ENCODE measurements around the gene ATAD3B.

DNA sequence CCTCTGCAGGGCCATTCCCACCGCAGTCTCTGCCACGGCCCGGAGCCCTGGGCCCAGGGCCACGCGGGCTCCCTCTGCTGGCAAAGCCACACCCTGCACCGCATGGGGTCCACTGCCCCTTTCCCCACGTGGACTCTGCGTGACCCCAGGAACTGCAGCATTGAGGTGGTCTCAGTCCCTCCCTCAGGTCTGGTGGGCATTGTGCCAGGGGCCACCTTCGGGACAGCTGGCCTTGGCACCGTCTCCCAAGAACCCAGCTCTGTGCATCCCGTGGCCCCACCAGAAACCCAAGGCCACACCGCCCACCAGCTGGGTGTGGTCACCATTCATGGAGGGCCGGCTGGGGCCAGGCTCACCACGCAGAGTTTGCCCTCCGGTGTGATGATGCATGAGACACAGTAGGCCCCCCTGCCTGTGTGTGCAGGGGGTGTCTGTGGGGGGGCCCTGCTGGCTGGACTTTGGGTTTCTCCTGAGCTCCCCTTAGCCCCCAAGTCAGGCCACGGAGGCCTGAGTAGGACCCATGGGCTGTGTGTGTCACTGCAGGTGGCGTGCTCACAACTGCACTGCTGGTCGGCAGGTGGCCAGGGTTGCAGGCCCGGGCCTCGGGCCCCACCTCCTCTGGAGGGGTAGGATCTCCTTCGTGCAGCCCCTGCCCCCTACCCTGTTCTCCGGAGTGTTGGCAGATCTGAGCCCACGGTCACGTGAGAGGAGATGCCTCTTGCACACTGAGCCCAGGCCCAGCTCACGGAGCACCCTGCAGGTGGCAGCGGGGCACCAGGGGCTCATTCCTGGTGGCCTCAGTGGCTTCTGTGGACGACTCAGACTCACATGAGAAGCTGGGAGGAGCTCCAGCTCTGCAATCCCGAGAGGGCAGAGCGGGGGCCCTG, 30.3 kb upstream of the ATAD3B start:
- TF ChIP-seq, protein P1, sequence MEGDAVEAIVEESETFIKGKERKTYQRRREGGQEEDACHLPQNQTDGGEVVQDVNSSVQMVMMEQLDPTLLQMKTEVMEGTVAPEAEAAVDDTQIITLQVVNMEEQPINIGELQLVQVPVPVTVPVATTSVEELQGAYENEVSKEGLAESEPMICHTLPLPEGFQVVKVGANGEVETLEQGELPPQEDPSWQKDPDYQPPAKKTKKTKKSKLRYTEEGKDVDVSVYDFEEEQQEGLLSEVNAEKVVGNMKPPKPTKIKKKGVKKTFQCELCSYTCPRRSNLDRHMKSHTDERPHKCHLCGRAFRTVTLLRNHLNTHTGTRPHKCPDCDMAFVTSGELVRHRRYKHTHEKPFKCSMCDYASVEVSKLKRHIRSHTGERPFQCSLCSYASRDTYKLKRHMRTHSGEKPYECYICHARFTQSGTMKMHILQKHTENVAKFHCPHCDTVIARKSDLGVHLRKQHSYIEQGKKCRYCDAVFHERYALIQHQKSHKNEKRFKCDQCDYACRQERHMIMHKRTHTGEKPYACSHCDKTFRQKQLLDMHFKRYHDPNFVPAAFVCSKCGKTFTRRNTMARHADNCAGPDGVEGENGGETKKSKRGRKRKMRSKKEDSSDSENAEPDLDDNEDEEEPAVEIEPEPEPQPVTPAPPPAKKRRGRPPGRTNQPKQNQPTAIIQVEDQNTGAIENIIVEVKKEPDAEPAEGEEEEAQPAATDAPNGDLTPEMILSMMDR (IDR thresholded peaks at IDR 0.05; ENCODE audit: low read depth, low read length): peak; percentile 75
- TF ChIP-seq POLR2A (IDR thresholded peaks at IDR 0.05; ENCODE audit: extremely low read depth, insufficient read length): no peak
- TF ChIP-seq, protein P2, sequence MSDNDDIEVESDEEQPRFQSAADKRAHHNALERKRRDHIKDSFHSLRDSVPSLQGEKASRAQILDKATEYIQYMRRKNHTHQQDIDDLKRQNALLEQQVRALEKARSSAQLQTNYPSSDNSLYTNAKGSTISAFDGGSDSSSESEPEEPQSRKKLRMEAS (IDR thresholded peaks at IDR 0.05; ENCODE audit: low read depth, low read length): peak; percentile 89

Data from NB4 (cell line).